NB4 (cell line): ENCODE data around the gene FZD8.
A peak's percentile ranks its signal among the peaks of the same experiment; 100 is the strongest.

Experiments
- DNase-seq: peaks from one replicate; pipeline ENCODE4 v3.0.0; 2010; ENCODE audit warnings: low read depth
- H3K4me3 ChIP-seq: one replicate; pipeline ENCODE4 v1.5.1; 2011; ENCODE audit warnings: mild to moderate bottlenecking, low read depth, low read length, moderate library complexity
- MYC ChIP-seq: IDR thresholded peaks from 2 replicates; pipeline ENCODE4 v1.6.1; 2011; ENCODE audit warnings: low read depth, low read length
- POLR2A ChIP-seq: IDR thresholded peaks from 2 replicates; pipeline ENCODE4 v1.6.1; 2011; ENCODE audit warnings: mild to moderate bottlenecking; ENCODE audit not compliant: insufficient read length; ENCODE audit errors: extremely low read depth
- TF ChIP-seq, protein P1 (sequence below): IDR thresholded peaks from 2 replicates; pipeline ENCODE4 v1.6.1; 2011; ENCODE audit warnings: low read depth, low read length
- TF ChIP-seq, protein P2 (sequence below): IDR thresholded peaks from one replicate; pipeline ENCODE4 v1.5.1; 2012; ENCODE audit warnings: low read depth, low read length

Gene FZD8

DNA sequence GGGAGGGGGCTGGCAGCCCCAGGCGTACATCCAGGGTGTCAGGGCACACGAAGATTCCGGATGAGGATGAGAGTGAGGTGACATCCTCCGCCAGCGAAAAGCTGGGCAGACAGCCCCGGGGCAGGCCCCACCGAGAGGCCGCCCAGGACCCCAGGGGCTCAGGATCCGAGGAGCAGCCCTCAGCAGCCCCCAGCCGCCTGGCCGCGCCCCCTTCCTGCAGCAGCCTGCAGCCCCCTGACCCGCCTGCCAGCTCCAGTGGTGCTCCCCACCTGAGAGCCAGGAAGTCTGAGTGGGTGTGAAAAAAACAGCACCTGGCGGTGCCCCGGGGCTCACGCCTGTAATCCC is 33.8 kb downstream of the FZD8 start:
- H3K4me3 ChIP-seq, result no peak overlapping the region
- no peak for DNase-seq
- TF ChIP-seq, protein P1, sequence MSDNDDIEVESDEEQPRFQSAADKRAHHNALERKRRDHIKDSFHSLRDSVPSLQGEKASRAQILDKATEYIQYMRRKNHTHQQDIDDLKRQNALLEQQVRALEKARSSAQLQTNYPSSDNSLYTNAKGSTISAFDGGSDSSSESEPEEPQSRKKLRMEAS, result no peak
- TF ChIP-seq POLR2A, result no peak
- no peak for TF ChIP-seq MYC
- TF ChIP-seq, protein P2, sequence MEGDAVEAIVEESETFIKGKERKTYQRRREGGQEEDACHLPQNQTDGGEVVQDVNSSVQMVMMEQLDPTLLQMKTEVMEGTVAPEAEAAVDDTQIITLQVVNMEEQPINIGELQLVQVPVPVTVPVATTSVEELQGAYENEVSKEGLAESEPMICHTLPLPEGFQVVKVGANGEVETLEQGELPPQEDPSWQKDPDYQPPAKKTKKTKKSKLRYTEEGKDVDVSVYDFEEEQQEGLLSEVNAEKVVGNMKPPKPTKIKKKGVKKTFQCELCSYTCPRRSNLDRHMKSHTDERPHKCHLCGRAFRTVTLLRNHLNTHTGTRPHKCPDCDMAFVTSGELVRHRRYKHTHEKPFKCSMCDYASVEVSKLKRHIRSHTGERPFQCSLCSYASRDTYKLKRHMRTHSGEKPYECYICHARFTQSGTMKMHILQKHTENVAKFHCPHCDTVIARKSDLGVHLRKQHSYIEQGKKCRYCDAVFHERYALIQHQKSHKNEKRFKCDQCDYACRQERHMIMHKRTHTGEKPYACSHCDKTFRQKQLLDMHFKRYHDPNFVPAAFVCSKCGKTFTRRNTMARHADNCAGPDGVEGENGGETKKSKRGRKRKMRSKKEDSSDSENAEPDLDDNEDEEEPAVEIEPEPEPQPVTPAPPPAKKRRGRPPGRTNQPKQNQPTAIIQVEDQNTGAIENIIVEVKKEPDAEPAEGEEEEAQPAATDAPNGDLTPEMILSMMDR, result no peak

DNA sequence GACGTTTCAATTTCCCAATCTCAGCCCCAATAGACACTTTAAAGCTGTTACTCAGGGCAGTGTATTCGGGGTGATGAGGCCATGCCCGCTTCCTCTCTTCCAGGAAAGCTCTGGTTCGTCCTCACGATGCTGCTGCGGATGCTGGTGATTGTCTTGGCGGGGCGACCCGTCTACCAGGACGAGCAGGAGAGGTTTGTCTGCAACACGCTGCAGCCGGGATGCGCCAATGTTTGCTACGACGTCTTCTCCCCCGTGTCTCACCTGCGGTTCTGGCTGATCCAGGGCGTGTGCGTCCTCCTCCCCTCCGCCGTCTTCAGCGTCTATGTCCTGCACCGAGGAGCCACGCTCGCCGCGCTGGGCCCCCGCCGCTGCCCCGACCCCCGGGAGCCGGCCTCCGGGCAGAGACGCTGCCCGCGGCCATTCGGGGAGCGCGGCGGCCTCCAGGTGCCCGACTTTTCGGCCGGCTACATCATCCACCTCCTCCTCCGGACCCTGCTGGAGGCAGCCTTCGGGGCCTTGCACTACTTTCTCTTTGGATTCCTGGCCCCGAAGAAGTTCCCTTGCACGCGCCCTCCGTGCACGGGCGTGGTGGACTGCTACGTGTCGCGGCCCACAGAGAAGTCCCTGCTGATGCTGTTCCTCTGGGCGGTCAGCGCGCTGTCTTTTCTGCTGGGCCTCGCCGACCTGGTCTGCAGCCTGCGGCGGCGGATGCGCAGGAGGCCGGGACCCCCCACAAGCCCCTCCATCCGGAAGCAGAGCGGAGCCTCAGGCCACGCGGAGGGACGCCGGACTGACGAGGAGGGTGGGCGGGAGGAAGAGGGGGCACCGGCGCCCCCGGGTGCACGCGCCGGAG is 34.4 kb downstream of the FZD8 start:
- TF ChIP-seq, protein P2, result no peak
- TF ChIP-seq, protein P1, result no peak
- no peak for TF ChIP-seq MYC
- no peak for TF ChIP-seq POLR2A
- H3K4me3 ChIP-seq, result no peak overlapping the region
- no peak for DNase-seq

DNA sequence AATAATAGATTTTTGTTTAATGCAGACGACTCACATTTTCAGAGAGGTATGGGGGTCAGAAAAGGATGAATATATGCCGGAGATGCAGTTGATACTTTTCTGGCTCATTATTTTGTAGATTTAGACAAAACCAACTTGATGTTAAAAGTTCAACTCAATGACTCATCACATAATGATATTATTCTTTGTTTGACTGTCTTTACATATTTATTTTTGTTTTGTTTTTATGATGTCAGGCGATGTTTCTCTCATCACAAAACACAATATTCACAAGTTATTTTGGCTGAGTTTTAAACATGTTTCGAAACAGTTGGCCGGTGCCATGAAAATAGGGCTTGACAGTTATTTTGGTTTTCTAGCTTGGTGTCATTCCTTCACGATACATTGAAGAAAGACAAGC is 35.7 kb downstream of the FZD8 start:
- H3K4me3 ChIP-seq, result no peak overlapping the region
- TF ChIP-seq, protein P2, result no peak
- TF ChIP-seq, protein P1, result no peak
- TF ChIP-seq POLR2A (no peak), MYC (no peak)
- DNase-seq, result no peak

DNA sequence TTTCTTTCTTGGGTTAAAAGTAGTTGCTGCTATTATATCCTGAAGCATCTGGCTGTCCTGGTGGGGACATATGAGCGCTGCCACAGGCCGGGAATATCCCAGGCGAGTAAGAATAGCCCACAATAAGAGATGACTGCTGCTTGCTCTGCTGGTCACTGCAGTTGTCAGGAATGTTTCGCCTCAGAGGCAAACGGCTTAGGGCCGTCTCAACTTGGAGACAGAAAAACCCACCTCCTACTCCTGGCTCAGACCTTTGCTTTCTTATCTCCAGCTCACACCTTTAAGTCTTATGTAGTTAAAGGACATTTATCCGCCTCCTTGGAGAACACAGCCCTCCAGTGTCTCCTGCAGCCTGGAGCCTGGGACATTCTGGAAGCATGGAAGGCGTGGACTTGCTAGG is 36.9 kb downstream of the FZD8 start, which contains the start of gene GJD4:
TSS of gene GJD4 (plus strand) at position 151 of the 400 bp plus-strand sequence. CDS start at position 378, 227 bp downstream.
- DNase-seq, result no peak
- TF ChIP-seq POLR2A, result no peak
- TF ChIP-seq, protein P2, result no peak
- TF ChIP-seq, protein P1, result no peak
- TF ChIP-seq MYC, result no peak
- no peak within 1 kb of the TSS for H3K4me3 ChIP-seq

DNA sequence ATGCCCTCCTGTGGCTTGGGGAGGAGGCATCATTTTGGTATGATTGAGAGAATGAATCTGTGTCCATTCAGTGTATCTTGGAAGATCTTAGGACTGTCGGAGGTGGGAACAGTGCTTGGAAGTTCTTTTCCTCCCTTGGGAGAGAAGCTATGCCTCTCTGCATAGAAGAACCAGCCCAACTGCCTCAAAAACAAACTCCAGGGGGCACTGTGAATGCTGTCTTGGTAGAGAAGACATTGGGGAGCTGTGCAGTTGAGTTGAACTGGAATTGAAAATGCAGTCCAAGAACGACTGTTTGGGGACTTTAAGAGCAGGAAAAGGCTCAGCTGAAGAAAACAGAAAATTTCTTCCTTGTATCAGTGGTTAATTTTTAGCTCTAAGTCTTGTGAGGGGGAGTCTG is 41.9 kb downstream of the FZD8 start:
- TF ChIP-seq, protein P2, result peak; percentile 25
- no peak for TF ChIP-seq POLR2A
- DNase-seq, result peak; percentile 4
- no peak overlapping the region for H3K4me3 ChIP-seq
